ENCODE results near the gene SNORC. TPM values are rescaled to one million over a fixed set of nuclear protein-coding genes. Genes with fewer than 3 reads are reported as not detected.

SNORC gene
- total and polyA plus RNA-seq, 2 of the 13 experiments (the other 11 are each of a cell fraction or from before 2014, with no cell fraction given), result 59.1 to 86.1 TPM

DNA sequence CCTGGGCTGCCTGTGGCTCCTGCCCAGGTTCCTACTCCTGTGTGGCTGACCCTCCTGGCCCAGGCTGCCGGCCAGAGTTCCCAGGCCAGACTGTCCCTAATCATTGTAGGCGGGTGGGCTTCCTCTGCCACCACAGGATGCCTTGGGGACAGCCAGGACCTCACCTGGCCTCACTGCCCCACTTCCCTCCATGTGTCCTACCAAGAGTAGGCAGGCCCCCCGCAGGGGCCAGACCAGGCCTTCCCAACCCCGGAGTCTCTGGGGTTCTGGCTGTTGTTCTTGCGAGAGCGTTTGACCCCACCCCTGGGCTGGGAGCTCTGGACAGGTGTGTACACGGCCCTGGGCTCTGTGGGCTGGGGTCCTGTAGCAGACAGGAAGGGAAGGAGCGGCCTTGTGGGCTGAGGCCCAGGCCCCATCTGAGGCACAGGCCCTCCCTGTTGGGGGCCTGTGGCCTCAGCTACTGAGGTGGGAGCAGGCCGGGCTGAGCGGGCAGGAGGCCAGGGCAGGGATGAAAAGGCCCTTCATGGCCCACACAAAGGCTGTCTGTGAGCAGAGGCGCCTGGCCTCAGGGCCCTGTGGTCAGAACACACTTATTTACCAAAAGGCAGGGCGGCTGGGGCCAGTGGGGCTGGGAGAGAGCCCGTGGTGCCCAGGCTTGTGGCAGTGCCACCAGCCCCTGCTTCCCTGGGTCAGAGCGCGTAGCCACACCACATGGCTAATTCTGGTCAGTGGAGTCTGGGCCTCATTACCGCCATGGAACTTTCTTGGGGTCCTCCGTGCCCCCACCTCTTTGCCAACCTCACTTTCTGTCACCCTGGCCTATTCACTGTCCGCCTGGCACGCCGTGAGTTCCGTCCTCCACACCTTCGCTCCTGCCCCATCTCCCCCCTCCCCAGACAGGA, 2.0 kb downstream of the SNORC start (continued):
- TF ChIP-seq, protein P1, sequence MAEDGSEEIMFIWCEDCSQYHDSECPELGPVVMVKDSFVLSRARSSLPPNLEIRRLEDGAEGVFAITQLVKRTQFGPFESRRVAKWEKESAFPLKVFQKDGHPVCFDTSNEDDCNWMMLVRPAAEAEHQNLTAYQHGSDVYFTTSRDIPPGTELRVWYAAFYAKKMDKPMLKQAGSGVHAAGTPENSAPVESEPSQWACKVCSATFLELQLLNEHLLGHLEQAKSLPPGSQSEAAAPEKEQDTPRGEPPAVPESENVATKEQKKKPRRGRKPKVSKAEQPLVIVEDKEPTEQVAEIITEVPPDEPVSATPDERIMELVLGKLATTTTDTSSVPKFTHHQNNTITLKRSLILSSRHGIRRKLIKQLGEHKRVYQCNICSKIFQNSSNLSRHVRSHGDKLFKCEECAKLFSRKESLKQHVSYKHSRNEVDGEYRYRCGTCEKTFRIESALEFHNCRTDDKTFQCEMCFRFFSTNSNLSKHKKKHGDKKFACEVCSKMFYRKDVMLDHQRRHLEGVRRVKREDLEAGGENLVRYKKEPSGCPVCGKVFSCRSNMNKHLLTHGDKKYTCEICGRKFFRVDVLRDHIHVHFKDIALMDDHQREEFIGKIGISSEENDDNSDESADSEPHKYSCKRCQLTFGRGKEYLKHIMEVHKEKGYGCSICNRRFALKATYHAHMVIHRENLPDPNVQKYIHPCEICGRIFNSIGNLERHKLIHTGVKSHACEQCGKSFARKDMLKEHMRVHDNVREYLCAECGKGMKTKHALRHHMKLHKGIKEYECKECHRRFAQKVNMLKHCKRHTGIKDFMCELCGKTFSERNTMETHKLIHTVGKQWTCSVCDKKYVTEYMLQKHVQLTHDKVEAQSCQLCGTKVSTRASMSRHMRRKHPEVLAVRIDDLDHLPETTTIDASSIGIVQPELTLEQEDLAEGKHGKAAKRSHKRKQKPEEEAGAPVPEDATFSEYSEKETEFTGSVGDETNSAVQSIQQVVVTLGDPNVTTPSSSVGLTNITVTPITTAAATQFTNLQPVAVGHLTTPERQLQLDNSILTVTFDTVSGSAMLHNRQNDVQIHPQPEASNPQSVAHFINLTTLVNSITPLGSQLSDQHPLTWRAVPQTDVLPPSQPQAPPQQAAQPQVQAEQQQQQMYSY (CRISPR knock-in tag; IDR thresholded peaks at IDR 0.05), result no peak
- TF ChIP-seq NONO (IDR thresholded peaks at IDR 0.05), result no peak
- TF ChIP-seq NONO (CRISPR knock-in tag; conservative IDR thresholded peaks at IDR 0.05), result peak; percentile 65
- TF ChIP-seq STAG1 (CRISPR knock-in tag; IDR thresholded peaks at IDR 0.05), result 0 out of 2 replicates have a peak, but pooled peaks have one; percentile 19
- TF ChIP-seq HDAC1 (CRISPR knock-in tag; IDR thresholded peaks at IDR 0.05), result peak; percentile 91
- no peak for TF ChIP-seq ZFP36 (IDR thresholded peaks at IDR 0.05; ENCODE audit: borderline replicate concordance, low read depth, low read length, partially characterized antibody)
- TF ChIP-seq CSRNP1 (CRISPR knock-in tag; IDR thresholded peaks at IDR 0.05), result peak; percentile 93
- TF ChIP-seq ZNF292 (CRISPR knock-in tag; IDR thresholded peaks at IDR 0.05; ENCODE audit: borderline replicate concordance, low read depth), result peak; percentile 80
- TF ChIP-seq ATF2 (CRISPR knock-in tag; IDR thresholded peaks at IDR 0.05), result no peak
- TF ChIP-seq DNMT1 (CRISPR knock-in tag; IDR thresholded peaks at IDR 0.05), result no peak
- TF ChIP-seq, protein P2, sequence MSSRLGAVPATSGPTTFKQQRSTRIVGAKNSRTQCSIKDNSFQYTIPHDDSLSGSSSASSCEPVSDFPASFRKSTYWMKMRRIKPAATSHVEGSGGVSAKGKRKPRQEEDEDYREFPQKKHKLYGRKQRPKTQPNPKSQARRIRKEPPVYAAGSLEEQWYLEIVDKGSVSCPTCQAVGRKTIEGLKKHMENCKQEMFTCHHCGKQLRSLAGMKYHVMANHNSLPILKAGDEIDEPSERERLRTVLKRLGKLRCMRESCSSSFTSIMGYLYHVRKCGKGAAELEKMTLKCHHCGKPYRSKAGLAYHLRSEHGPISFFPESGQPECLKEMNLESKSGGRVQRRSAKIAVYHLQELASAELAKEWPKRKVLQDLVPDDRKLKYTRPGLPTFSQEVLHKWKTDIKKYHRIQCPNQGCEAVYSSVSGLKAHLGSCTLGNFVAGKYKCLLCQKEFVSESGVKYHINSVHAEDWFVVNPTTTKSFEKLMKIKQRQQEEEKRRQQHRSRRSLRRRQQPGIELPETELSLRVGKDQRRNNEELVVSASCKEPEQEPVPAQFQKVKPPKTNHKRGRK (CRISPR knock-in tag; IDR thresholded peaks at IDR 0.05), result no peak
- no peak for TF ChIP-seq ATF5 (CRISPR knock-in tag; IDR thresholded peaks at IDR 0.05; ENCODE audit: low read depth)
- peak; percentile 96 for TF ChIP-seq U2AF1 (optimal IDR thresholded peaks at IDR 0.05; ENCODE audit: low read depth, low read length)
- TF ChIP-seq ZNF10 (CRISPR knock-in tag; IDR thresholded peaks at IDR 0.05; ENCODE audit: borderline replicate concordance, low read depth), result peak; percentile 13; the same call in 1 of the 2 replicates
- no peak; the same call in 1 of the 2 replicates for TF ChIP-seq RFXAP (CRISPR knock-in tag; IDR thresholded peaks at IDR 0.05; ENCODE audit: borderline replicate concordance)
- peak; percentile 96 for TF ChIP-seq POLR2G (IDR thresholded peaks at IDR 0.05; ENCODE audit: low read depth, low read length)
- no peak for TF ChIP-seq ZNF567 (CRISPR knock-in tag; IDR thresholded peaks at IDR 0.05; ENCODE audit: borderline replicate concordance)
- peak; percentile 47 for TF ChIP-seq MEIS1 (CRISPR knock-in tag; IDR thresholded peaks at IDR 0.05; ENCODE audit: borderline replicate concordance)
- TF ChIP-seq REPIN1 (CRISPR knock-in tag; IDR thresholded peaks at IDR 0.05; ENCODE audit: borderline replicate concordance, low read depth), result peak; percentile 92
